Endodermal cell (in vitro differentiated cells): Measurements from ENCODE around the gene KCNQ4. TPM values are rescaled to one million over a fixed set of nuclear protein-coding genes. Genes with fewer than 3 reads are reported as not detected.

ENCODE experiments used
- DNase-seq: peaks from one replicate; pipeline ENCODE4 v3.0.0-alpha.2; 2017
- H3K27ac ChIP-seq: 2 replicates; pipeline ENCODE4 v1.5.1; 2013; ENCODE audit warnings: mild to moderate bottlenecking, low read depth, low read length, moderate library complexity
- H3K27me3 ChIP-seq: 2 replicates; pipeline ENCODE4 v1.6.1; 2013; ENCODE audit warnings: mild to moderate bottlenecking, low read length, moderate library complexity; ENCODE audit not compliant: insufficient read depth, control insufficient read depth, poor library complexity, severe bottlenecking
- H3K36me3 ChIP-seq: 2 replicates; pipeline ENCODE4 v1.7.0; 2013; ENCODE audit warnings: mild to moderate bottlenecking, low read length, moderate library complexity; ENCODE audit not compliant: control insufficient read depth, insufficient read depth
- H3K4me1 ChIP-seq: one replicate; pipeline ENCODE4 v1.7.0; 2013; ENCODE audit warnings: low read length; ENCODE audit not compliant: control insufficient read depth, insufficient read depth
- H3K4me3 ChIP-seq: 2 replicates; pipeline ENCODE4 v1.5.1; 2013; ENCODE audit warnings: mild to moderate bottlenecking, low read length, moderate library complexity
- H3K9ac ChIP-seq: 2 replicates; pipeline ENCODE4 v1.6.1; 2013; ENCODE audit warnings: mild to moderate bottlenecking, low read length, moderate library complexity; ENCODE audit not compliant: poor library complexity, severe bottlenecking; ENCODE audit errors: extremely low read depth
- H3K9me3 ChIP-seq: 2 replicates; pipeline ENCODE4 v1.6.1; 2013; ENCODE audit warnings: mild to moderate bottlenecking, low read length, moderate library complexity; ENCODE audit not compliant: control insufficient read depth
- H3K27ac Mint-ChIP-seq: 2 replicates; pipeline ENCODE4 v1.8.0; 2020; ENCODE audit warnings: mixed read lengths
- H3K27me3 Mint-ChIP-seq: 2 replicates; pipeline ENCODE4 v1.8.0; 2021; ENCODE audit warnings: mild to moderate bottlenecking, mixed read lengths; ENCODE audit not compliant: insufficient read depth
- H3K36me3 Mint-ChIP-seq: 2 replicates; pipeline ENCODE4 v1.8.0; 2020; ENCODE audit warnings: low read depth, mixed read lengths
- H3K4me1 Mint-ChIP-seq: 2 replicates; pipeline ENCODE4 v1.8.0; 2020; ENCODE audit warnings: mixed read lengths
- H3K4me3 Mint-ChIP-seq: 2 replicates; pipeline ENCODE4 v1.8.0; 2020; ENCODE audit warnings: mild to moderate bottlenecking, moderate library complexity, mixed read lengths
- H3K9me3 Mint-ChIP-seq: 2 replicates; pipeline ENCODE4 v1.8.0; 2020; ENCODE audit warnings: mild to moderate bottlenecking, mixed read lengths
- WGBS, 2 experiments: methylation state at CpG; one replicate each; pipeline versions ENCODE4 v1.1.5 to v1.1.7; 2013; ENCODE audit warnings: missing lambda C conversion rate in 2 of 2, mixed read lengths in 1 of 2; ENCODE audit not compliant: insufficient coverage in 1 of 2, insufficient read length in 1 of 2; 5-methylcytosine and 5-hydroxymethylcytosine counted together
- microRNA-seq: library from miRNA; unstranded; fragments of <30 nt; microRNA quantifications from one replicate; pipeline ENCODE4 v1.2.0, GENCODE V29; 2020; ENCODE audit warnings: borderline microRNAs expressed
- total RNA-seq, 2 donors: library from RNA; stranded (reverse); fragmentation: NEBNext Ultra II Directional in 1 of 2; extraction: Animal tissue kit (Norgen Biotek cat#: 25700) in 1 of 2; gene quantifications; 2 replicates in 1 of 2; 3 replicates in 1 of 2; pipeline ENCODE4 v1.2.1, GENCODE V29; 2021
- TF ChIP-seq, protein P1 (sequence below): fragments of 200-600 bp; sonication (generic); conservative IDR thresholded peaks from 2 replicates; pipeline ENCODE4 v1.5.0; 2021; ENCODE audit warnings: antibody characterized with exemption, mild to moderate bottlenecking

KCNQ4 gene
- total RNA-seq, 2 donors from 2014 or later: 0.22 to 0.88 TPM

DNA sequence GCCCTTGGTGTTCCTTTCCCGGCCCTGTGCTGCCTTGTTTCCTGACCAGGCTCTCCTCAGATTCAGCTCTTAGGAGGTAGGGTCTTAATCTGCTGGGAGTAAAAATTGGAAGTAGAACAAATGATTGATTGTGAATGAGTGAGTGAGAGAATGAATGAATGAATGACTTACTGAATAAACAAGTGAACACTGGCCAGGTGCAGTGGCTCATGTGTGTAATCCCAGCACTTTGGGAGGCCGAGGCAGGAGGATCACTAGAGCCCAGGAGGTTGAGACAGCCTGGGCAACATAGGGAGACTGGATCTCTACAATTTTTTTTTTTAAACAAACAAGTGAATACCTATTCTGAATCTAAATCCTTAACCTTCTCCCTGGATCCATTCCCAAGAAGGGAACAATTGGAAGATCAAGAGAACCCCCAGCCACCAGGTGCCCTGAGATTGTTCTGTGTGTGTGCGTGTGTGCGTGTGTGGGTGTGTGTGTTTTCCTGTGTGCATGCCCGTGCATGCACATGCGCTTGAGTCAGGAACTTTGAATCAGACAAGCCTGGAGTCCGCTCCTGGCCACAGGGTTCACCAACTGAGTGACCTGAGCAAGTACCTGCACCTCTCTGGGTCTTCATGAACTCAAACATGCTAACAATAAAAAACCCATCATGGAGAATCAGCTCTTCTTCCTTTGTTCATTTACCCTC is 102.9 kb downstream of the KCNQ4 start:
- Mint-ChIP-seq H3K27me3 (peaks cover 51% of the 10 kb centered on the region), H3K36me3 (no peaks in the 10 kb centered on the region), H3K27ac (no peak overlapping the region), H3K4me1 (peaks cover 2% of the 10 kb centered on the region), H3K4me3 (no peak overlapping the region), H3K9me3 (no peaks in the 10 kb centered on the region)
- WGBS, 2 experiments: 73 to 81% methylated on average over 5 to 7 of the region's 7 CpGs
- TF ChIP-seq, protein P1, sequence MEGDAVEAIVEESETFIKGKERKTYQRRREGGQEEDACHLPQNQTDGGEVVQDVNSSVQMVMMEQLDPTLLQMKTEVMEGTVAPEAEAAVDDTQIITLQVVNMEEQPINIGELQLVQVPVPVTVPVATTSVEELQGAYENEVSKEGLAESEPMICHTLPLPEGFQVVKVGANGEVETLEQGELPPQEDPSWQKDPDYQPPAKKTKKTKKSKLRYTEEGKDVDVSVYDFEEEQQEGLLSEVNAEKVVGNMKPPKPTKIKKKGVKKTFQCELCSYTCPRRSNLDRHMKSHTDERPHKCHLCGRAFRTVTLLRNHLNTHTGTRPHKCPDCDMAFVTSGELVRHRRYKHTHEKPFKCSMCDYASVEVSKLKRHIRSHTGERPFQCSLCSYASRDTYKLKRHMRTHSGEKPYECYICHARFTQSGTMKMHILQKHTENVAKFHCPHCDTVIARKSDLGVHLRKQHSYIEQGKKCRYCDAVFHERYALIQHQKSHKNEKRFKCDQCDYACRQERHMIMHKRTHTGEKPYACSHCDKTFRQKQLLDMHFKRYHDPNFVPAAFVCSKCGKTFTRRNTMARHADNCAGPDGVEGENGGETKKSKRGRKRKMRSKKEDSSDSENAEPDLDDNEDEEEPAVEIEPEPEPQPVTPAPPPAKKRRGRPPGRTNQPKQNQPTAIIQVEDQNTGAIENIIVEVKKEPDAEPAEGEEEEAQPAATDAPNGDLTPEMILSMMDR: no peak
- Histone ChIP-seq H3K27me3 (peaks cover 47% of the 10 kb centered on the region), H3K27ac (no peak overlapping the region), H3K9ac (no peak overlapping the region), H3K4me1 (no peaks in the 10 kb centered on the region), H3K4me3 (no peak overlapping the region), H3K36me3 (no peaks in the 10 kb centered on the region), H3K9me3 (no peaks in the 10 kb centered on the region)
- no peak for DNase-seq

- Mint-ChIP-seq H3K4me3 (no peak overlapping the region), H3K4me1 (peaks cover 2% of the 10 kb centered on the region), H3K9me3 (no peaks in the 10 kb centered on the region), H3K27ac (no peak overlapping the region), H3K27me3 (peaks cover 51% of the 10 kb centered on the region), H3K36me3 (no peaks in the 10 kb centered on the region)
- no peaks in the 10 kb centered on the region for H3K9me3 ChIP-seq
- no peak overlapping the region for H3K27ac ChIP-seq
- DNase-seq: no peak
- 80 to 83% methylated on average over 1 of the region's 1 CpG for WGBS, 2 experiments
- H3K36me3 ChIP-seq: no peaks in the 10 kb centered on the region
- peaks cover 44% of the 10 kb centered on the region for H3K27me3 ChIP-seq
- H3K4me1 ChIP-seq: no peaks in the 10 kb centered on the region
- H3K9ac ChIP-seq: no peak overlapping the region
- TF ChIP-seq, protein P1: no peak
- no peak overlapping the region for H3K4me3 ChIP-seq
Observed at GRCh38 chr1:40887012-40887378, 103.4 kb downstream of the KCNQ4 start.

DNA sequence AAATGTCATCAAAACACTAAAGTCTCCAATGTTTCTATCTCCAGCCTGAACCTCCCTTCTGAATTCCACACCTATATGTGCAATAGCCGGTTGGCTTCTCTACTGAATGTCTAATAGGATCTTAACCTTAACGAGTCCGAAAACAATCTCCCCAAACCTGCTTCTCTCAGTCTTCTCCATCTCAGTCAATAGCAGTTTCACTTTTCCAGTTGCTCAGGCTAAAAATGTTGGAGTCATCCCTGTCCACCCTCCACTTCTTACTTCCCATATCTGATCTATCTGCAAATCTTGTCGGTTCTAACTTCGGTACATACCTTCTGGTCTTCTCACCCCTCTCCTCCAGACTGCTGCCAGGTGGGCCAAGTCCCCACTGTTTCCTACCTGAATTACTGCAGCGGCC is 104.1 kb downstream of the KCNQ4 start:
- Mint-ChIP-seq H3K4me3 (no peak overlapping the region), H3K27me3 (peaks cover 48% of the 10 kb centered on the region), H3K4me1 (peaks cover 2% of the 10 kb centered on the region), H3K9me3 (no peaks in the 10 kb centered on the region), H3K27ac (no peak overlapping the region), H3K36me3 (no peaks in the 10 kb centered on the region)
- Histone ChIP-seq H3K36me3 (no peaks in the 10 kb centered on the region), H3K9me3 (no peaks in the 10 kb centered on the region), H3K9ac (no peak overlapping the region), H3K4me1 (no peaks in the 10 kb centered on the region), H3K27ac (no peak overlapping the region), H3K27me3 (peaks cover 44% of the 10 kb centered on the region), H3K4me3 (no peak overlapping the region)
- 91 to 92% methylated on average over 6 of the region's 6 CpGs for WGBS, 2 experiments
- TF ChIP-seq, protein P1: no peak
- DNase-seq: no peak

Small RNAs within 50 kb of the gene (microRNA-seq; reads per million reads assigned to microRNA genes)
- 6.8 reads per million, percentile 41 among the genes with 10 or more reads in this experiment for gene MIR30C1
- 1,454 reads per million, percentile 94 among the genes with 10 or more reads in this experiment for gene MIR30E

Other genes starting within 250 kb of the KCNQ4 start
- 10 to 100 TPM in 1 of 2 donors, 1 to 10 TPM in 1; 8.0 to 12.0 TPM for gene RIMS3, start 118.1 kb upstream of the KCNQ4 start, total RNA-seq
- 10 to 100 TPM; 43.6 to 59.0 TPM for gene NFYC, start 92.1 kb upstream of the KCNQ4 start, total RNA-seq
- 1 to 10 TPM; 9.0 to 9.5 TPM for gene CITED4, start 78.6 kb downstream of the KCNQ4 start, total RNA-seq
- gene CTPS1, start 195.9 kb downstream of the KCNQ4 start, total RNA-seq: 10 to 100 TPM; 79.9 to 84.0 TPM
- gene SLFNL1, start 237.9 kb downstream of the KCNQ4 start, total RNA-seq: under 1 TPM in 1 of 2 donors, not detected in 1; 0.15 TPM